Fibroblast of skin of left quadriceps (primary cell): ENCODE data around the gene ZNF74.
A peak's percentile ranks its signal among the peaks of the same experiment; 100 is the strongest.
"Not testable (repeated sequence)": the region's sequence is repeated elsewhere in the genome, so short reads cannot be mapped to it uniquely, and the experiment has no call there.

Source experiments
- DNase-seq, 2 experiments: peaks; one replicate each; pipeline ENCODE4 v3.0.0-alpha.2; 2013; ENCODE audit warnings: low read depth in 2 of 2

Gene ZNF74

GRCh38 chr22:20400606-20401375, 6.8 kb downstream of the ZNF74 start:
- no peak for DNase-seq

- DNase-seq = no peak
Observed at GRCh38 chr22:20401376-20402014, 7.5 kb downstream of the ZNF74 start.

GRCh38 chr22:20402960-20403778, 9.2 kb downstream of the ZNF74 start:
- DNase-seq = no peak

DNA sequence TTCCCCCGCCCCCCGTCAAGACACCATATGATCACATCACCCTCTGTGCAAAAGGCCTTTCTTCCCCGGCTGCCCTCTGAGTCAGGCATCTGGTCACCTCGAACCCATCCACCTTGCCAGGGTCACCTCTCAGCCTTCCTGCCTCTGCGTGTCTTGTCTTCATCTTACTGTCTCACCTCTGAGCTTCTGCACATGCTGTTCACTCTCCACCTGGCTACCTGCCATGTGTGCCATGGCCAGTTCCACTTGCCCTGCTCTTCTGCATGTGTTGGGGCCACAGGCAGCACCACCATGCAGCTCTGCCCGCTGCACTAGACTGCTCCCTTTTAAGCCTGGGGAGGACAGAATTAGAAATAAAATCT, 9.8 kb downstream of the ZNF74 start:
- no peak for DNase-seq

- no peak for DNase-seq
Observed at GRCh38 chr22:20404881-20405280, 10.9 kb downstream of the ZNF74 start.

- no peak for DNase-seq
Observed at GRCh38 chr22:20405291-20405930, 11.5 kb downstream of the ZNF74 start.

DNA sequence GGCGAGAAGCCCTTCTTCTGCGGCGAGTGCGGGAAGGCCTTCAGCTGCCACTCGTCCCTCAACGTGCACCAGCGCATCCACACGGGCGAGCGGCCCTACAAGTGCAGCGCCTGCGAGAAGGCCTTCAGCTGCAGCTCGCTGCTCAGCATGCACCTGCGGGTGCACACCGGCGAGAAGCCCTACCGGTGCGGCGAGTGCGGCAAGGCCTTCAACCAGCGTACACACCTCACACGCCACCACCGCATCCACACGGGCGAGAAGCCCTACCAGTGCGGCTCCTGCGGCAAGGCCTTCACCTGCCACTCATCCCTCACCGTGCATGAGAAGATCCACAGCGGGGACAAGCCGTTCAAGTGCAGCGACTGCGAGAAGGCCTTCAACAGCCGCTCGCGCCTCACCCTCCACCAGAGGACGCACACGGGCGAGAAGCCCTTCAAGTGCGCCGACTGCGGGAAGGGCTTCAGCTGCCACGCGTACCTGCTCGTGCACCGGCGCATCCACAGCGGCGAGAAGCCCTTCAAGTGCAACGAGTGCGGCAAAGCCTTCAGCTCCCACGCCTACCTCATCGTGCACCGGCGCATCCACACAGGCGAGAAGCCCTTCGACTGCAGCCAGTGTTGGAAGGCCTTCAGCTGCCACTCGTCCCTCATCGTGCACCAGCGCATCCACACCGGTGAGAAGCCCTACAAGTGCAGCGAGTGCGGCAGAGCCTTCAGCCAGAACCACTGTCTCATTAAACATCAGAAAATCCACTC, 12.2 kb downstream of the ZNF74 start:
- DNase-seq = no peak

DNA sequence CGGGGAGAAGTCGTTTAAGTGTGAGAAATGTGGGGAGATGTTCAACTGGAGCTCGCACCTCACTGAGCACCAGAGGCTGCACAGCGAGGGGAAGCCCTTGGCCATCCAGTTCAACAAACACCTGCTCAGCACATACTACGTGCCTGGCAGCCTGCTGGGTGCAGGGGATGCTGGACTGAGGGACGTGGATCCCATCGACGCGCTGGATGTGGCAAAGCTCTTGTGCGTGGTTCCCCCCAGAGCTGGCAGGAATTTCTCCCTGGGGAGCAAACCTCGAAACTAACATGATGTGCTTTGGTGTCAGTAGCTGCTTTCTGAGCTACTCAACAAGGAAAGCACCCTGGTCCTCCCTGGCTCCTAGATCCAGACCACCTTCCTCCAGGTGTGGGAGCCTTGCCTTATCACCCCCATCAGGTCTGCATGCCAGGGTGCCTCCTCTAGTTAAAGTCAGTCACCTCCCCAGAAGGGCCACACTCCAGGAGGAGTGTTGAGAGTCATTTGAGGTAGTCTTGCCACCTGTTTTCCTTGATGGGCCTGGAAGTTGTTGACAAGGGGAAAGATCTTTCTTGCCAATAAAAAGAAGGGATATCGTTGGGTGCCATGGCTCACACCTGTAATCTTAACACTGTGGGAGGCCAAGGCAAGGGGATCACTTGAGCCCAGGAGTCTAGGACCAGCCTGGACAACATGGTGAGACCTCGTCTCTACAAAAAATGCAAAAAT, 12.9 kb downstream of the ZNF74 start:
- no peak for DNase-seq

GRCh38 chr22:20407829-20408228, 13.9 kb downstream of the ZNF74 start:
- no peak for DNase-seq

DNA sequence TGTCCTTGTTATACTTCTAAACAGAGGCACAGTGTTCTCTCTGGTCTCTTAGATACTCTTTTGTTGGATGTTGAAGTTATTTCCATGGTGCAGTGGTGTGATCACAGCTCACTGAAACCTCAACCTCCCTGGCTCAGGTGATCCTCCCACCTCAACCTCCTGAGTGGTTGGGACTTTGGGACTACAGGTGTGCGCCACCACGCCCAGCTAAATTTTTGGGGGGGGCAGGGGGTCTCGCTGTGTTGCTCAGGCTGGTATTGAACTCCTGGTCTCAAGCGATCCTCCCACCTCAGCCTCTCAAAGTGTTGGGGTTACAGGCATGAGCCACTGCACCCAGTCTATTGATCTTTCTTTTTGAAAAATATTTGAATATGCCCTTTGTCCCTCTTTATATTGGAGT, 14.9 kb downstream of the ZNF74 start:
- no peak for DNase-seq

DNA sequence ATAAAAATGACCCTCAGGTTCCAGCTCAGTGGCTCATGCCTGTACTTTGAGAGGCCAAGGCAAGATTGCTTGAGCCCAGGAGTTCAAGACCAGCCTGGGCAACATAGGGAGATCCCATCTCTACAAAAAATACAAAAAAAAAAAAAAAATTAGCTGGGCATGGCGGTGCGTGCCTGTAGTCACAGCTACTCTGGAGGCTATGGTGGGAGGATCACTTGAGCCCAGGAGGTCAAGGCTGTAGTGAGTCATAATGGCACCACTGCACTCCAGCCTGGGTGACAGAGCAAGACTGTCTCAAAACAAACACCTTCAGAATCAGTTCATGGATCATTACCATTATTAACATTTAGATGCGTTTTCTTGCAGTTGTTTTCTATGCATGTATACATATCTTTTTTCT, 15.4 kb downstream of the ZNF74 start:
- not testable (repeated sequence) for DNase-seq

DNA sequence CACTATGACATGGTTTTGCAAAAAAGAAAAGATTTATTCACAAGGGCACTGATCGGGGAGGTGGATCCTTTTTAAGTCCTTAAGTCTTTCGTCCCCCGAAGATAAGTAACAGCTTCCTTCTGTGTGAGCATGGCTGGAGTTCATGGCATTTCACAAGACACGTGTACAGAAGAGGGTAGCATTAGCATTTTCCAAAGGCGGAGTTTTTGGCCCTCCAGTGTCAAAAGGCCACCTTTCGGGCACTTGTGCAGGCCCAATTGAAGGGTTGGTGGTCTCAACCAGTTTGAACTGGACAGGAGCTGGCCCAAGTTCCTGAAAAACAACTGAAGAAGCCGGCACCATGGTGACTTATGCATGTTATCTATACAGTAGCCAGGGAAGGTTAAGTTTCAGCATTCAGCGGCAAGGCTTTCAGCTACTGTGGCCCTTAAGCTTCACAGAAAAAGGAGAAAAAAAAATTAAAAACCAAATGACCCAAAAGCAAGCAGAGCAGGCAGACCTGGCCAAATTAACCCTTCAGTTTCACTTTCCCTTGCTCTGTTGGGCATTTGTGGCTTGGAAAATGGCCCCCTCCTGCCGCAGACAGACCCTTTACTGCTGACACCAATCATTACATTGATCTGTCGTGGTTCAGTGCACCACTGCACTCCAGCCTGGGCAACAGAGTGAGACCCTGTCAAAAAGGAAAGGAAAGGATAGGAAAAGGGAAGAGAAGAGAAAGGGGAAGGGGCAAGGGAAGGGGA, 18.7 kb downstream of the ZNF74 start:
- no peak for DNase-seq

- no peak for DNase-seq
Observed at GRCh38 chr22:20413217-20414058, 19.5 kb downstream of the ZNF74 start.

- no peak for DNase-seq
Observed at GRCh38 chr22:20414059-20414440, 20.1 kb downstream of the ZNF74 start.

DNA sequence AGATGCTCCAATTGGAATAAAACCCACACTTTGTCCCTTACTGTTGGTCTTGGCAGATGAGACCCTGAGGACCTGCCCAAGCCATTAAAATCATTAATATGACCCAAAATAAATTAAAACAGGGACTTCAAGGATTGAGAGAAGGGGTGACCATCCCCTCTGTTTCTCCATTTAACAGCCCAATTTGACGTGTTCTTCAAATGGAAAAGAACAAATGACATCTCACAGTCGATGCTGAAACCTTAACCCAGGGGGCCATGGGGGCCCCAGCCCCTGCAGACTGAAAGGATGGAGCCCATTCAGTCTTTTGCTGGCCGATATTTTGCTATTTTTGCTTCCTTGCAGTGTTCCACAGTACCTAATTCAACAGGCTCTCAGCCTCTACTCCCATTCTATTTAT, 20.5 kb downstream of the ZNF74 start:
- DNase-seq = no peak

- DNase-seq = not testable (repeated sequence)
Observed at GRCh38 chr22:20415241-20415640, 21.3 kb downstream of the ZNF74 start.

DNA sequence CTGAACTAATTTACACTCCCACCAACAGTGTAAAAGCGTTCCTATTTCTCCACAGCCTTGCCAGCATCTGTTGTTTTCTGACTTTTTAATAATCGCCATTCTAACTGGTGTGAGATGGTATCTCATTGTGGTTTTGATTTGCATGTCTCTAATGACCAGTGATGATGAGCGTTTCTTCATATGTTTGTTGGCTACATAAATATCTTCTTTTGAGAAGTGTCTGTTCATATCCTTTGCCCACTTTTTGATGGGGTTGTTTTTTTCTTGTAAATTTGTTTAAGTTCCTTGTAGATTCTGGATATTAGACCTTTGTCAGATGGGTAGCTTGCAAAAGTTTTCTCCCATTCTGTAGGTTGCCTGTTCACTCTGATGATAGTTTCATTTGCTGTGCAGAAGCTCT, 21.7 kb downstream of the ZNF74 start:
- not testable (repeated sequence) for DNase-seq

GRCh38 chr22:20418211-20418788, 24.3 kb downstream of the ZNF74 start:
- DNase-seq = peak; percentile 57 to 61

- DNase-seq = no peak
Observed at GRCh38 chr22:20419664-20419951, 25.7 kb downstream of the ZNF74 start.
